ENCODE measurements around the gene TMEM39B.
"Not testable (repeated sequence)": the region's sequence is repeated elsewhere in the genome, so short reads cannot be mapped to it uniquely, and the experiment has no call there.

The TMEM39B gene

GRCh38 chr1:32072622-32073298 is at the start of gene TMEM39B:
TMEM39B (plus strand) TSS chr1:32072939; CDS start chr1:32073048, 109 bp downstream.
- DNase-seq (ENCODE audit: low spot score): peak; percentile 94

- DNase-seq (ENCODE audit: low spot score): no peak
Measured at GRCh38 chr1:32023351-32023750, 49.4 kb upstream of the TMEM39B start.

GRCh38 chr1:32025515-32025914 is 47.2 kb upstream of the TMEM39B start:
- DNase-seq (ENCODE audit: low spot score): no peak

- DNase-seq (ENCODE audit: low spot score): no peak
Measured at GRCh38 chr1:32028746-32029145, 44.0 kb upstream of the TMEM39B start.

GRCh38 chr1:32031578-32032274 is 41.0 kb upstream of the TMEM39B start:
- no peak for DNase-seq (ENCODE audit: low spot score)

- DNase-seq (ENCODE audit: low spot score): no peak
Measured at GRCh38 chr1:32032275-32032615, 40.5 kb upstream of the TMEM39B start.

GRCh38 chr1:32035119-32035518 is 37.6 kb upstream of the TMEM39B start:
- no peak for DNase-seq (ENCODE audit: low spot score)

- no peak for DNase-seq (ENCODE audit: low spot score)
Measured at GRCh38 chr1:32040711-32041110, 32.0 kb upstream of the TMEM39B start.

GRCh38 chr1:32042330-32042729 is 30.4 kb upstream of the TMEM39B start:
- DNase-seq (ENCODE audit: low spot score): no peak

- no peak for DNase-seq (ENCODE audit: low spot score)
Measured at GRCh38 chr1:32044234-32044633, 28.5 kb upstream of the TMEM39B start.

GRCh38 chr1:32045772-32046171 is 27.0 kb upstream of the TMEM39B start:
- no peak for DNase-seq (ENCODE audit: low spot score)

- DNase-seq (ENCODE audit: low spot score): no peak
Measured at GRCh38 chr1:32047701-32048100, 25.0 kb upstream of the TMEM39B start.

GRCh38 chr1:32048440-32048839 is 24.3 kb upstream of the TMEM39B start:
- no peak for DNase-seq (ENCODE audit: low spot score)

GRCh38 chr1:32051706-32052105 is 21.0 kb upstream of the TMEM39B start:
- no peak for DNase-seq (ENCODE audit: low spot score)

- DNase-seq (ENCODE audit: low spot score): no peak
Measured at GRCh38 chr1:32052887-32053286, 19.9 kb upstream of the TMEM39B start.

GRCh38 chr1:32055416-32055815 is 17.3 kb upstream of the TMEM39B start:
- no peak for DNase-seq (ENCODE audit: low spot score)

GRCh38 chr1:32056598-32056997 is 16.1 kb upstream of the TMEM39B start:
- no peak for DNase-seq (ENCODE audit: low spot score)

- DNase-seq (ENCODE audit: low spot score): no peak
Measured at GRCh38 chr1:32060914-32061313, 11.8 kb upstream of the TMEM39B start.

GRCh38 chr1:32062867-32063230 is 9.9 kb upstream of the TMEM39B start:
- DNase-seq (ENCODE audit: low spot score): no peak

- DNase-seq (ENCODE audit: low spot score): peak; percentile 35
Measured at GRCh38 chr1:32063261-32063681, 9.5 kb upstream of the TMEM39B start.

- DNase-seq (ENCODE audit: low spot score): not testable (repeated sequence)
Measured at GRCh38 chr1:32065613-32066488, 6.9 kb upstream of the TMEM39B start.

- DNase-seq (ENCODE audit: low spot score): peak; percentile 32
Measured at GRCh38 chr1:32066489-32066873, 6.3 kb upstream of the TMEM39B start.

Measured in CD4-positive, alpha-beta T cell treated with Interleukin-2 at 100 ng/mL for 4 hours (primary cell).